Uterus (tissue), 2 donors: Measurements from ENCODE around the gene ODAM.

Experiments used
- CTCF ChIP-seq, 4 experiments: fragments of 200-600 bp in 2 of 4; fragments of 450-650 bp in 2 of 4; sonication (generic) in 2 of 4; IDR thresholded peaks; one replicate each; pipeline ENCODE4 v1.5.1; 2016 to 2019; ENCODE audit warnings: antibody characterized with exemption in 4 of 4, mild to moderate bottlenecking in 2 of 4, moderate library complexity in 1 of 4
- POLR2A ChIP-seq, 2 donors: fragments of 450-650 bp; IDR thresholded peaks; one replicate each; pipeline ENCODE4 v1.6.1; 2016; ENCODE audit warnings: antibody characterized with exemption in 2 of 2, mild to moderate bottlenecking in 1 of 2, moderate library complexity in 1 of 2

DNA sequence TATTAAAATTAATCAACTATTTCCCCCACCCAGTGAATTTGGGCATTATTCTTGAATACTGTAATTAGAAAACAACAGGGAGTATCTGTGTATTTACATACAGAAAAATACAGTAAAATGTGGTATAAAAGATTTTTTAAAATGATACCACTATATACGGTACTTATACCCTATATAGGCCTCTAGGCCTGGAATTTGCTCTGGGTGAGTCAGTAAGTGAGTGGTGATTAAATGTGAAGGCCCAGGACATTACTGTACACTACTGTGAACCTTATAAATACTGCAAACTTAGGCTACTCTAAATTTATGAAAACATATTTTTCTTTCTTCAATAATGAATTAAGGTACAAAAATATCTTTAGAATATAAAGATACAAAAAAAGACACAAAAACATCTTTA, 40.6 kb downstream of the ODAM start:
- TF ChIP-seq CTCF (IDR thresholded peaks at IDR 0.05) (no peak), POLR2A (IDR thresholded peaks at IDR 0.05) (no peak)
